Measurements from ENCODE around the gene RNF5.
"Not testable (repeated sequence)": the region's sequence is repeated elsewhere in the genome, so short reads cannot be mapped to it uniquely, and the experiment has no call there.

RNF5 gene

GRCh38 chr6:32211432-32211831 lies 33.2 kb downstream of the RNF5 start:
- not testable (repeated sequence) for DNase-seq

- DNase-seq: no peak
Observed at GRCh38 chr6:32212076-32212760, 34.0 kb downstream of the RNF5 start.

- DNase-seq: no peak
Observed at GRCh38 chr6:32213649-32214048, 35.4 kb downstream of the RNF5 start.

GRCh38 chr6:32214126-32214525 lies 35.9 kb downstream of the RNF5 start:
- no peak for DNase-seq

- no peak for DNase-seq
Observed at GRCh38 chr6:32215617-32216016, 37.4 kb downstream of the RNF5 start.

GRCh38 chr6:32216285-32216684 lies 38.1 kb downstream of the RNF5 start:
- no peak for DNase-seq

- no peak for DNase-seq
Observed at GRCh38 chr6:32216998-32217397, 38.8 kb downstream of the RNF5 start.

GRCh38 chr6:32218167-32218566 lies 40.0 kb downstream of the RNF5 start:
- DNase-seq: no peak

GRCh38 chr6:32220021-32220420 lies 41.8 kb downstream of the RNF5 start:
- no peak for DNase-seq

- DNase-seq: no peak
Observed at GRCh38 chr6:32222333-32223230, 44.4 kb downstream of the RNF5 start.

- DNase-seq: no peak
Observed at GRCh38 chr6:32223258-32224235, 45.3 kb downstream of the RNF5 start, which contains the start of gene NOTCH4. TSS of gene NOTCH4 (minus strand) at chr6:32224067. CDS start at chr6:32223928, 139 bp downstream.

- DNase-seq: no peak
Observed at GRCh38 chr6:32224696-32225095, 46.5 kb downstream of the RNF5 start.

- no peak for DNase-seq
Observed at GRCh38 chr6:32226434-32226833, 48.2 kb downstream of the RNF5 start.

All from NCI-H2081 treated with DMSO at 0.1 percent for 48 hours (cell line).